Measurements from ENCODE around the gene VTA1.

VTA1 gene

DNA sequence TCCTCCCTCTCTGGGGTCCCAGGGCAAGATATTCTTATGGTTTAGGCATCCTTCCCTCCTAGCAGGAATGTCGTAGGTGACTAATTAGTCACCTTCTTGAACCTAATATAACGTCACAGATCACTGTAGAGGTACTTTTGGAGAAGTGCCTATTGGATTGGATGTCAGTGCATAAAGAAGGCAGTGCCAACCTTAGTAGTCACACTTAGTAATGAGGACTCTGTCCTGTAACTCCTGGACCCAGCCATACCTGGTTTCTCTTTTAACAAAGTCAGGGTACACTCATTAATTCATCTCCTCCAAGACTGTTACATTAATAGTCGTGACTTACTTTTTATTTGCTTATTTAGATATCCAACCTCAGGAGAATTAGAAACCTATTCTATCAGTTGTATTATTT lies 20.0 kb downstream of the VTA1 start:
- DNase-seq (ENCODE audit: low read depth): no peak
- TF ChIP-seq, protein P1, sequence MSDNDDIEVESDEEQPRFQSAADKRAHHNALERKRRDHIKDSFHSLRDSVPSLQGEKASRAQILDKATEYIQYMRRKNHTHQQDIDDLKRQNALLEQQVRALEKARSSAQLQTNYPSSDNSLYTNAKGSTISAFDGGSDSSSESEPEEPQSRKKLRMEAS (IDR thresholded peaks at IDR 0.05; ENCODE audit: low read depth, low read length): no peak
- no peak for TF ChIP-seq POLR2A (IDR thresholded peaks at IDR 0.05; ENCODE audit: extremely low read depth, insufficient read length)
- no peak for TF ChIP-seq MYC (IDR thresholded peaks at IDR 0.05; ENCODE audit: low read depth, low read length)
- TF ChIP-seq, protein P2, sequence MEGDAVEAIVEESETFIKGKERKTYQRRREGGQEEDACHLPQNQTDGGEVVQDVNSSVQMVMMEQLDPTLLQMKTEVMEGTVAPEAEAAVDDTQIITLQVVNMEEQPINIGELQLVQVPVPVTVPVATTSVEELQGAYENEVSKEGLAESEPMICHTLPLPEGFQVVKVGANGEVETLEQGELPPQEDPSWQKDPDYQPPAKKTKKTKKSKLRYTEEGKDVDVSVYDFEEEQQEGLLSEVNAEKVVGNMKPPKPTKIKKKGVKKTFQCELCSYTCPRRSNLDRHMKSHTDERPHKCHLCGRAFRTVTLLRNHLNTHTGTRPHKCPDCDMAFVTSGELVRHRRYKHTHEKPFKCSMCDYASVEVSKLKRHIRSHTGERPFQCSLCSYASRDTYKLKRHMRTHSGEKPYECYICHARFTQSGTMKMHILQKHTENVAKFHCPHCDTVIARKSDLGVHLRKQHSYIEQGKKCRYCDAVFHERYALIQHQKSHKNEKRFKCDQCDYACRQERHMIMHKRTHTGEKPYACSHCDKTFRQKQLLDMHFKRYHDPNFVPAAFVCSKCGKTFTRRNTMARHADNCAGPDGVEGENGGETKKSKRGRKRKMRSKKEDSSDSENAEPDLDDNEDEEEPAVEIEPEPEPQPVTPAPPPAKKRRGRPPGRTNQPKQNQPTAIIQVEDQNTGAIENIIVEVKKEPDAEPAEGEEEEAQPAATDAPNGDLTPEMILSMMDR (IDR thresholded peaks at IDR 0.05; ENCODE audit: low read depth, low read length): no peak
- H3K4me3 ChIP-seq (ENCODE audit: low read depth, low read length): no peak overlapping the region

DNA sequence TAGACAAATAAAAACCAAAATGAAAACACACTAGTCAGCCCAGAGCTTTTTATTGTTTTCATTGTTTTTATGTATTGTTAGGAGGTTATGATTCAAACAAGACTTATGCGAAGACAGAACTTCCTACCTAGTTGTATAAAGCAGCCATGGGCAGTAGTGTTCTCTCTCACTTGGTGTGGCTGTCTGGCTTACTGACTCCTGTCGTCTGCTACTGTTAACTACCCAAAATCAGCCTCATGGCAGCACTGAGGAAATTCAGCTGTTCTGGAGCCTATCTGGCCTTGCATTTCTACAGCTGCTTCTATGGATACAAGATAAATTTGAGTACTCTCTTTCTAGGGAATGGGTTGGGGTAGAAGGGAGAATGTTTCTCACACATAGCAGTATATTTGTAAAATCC lies 20.4 kb downstream of the VTA1 start:
- TF ChIP-seq MYC (IDR thresholded peaks at IDR 0.05; ENCODE audit: low read depth, low read length) (no peak), POLR2A (IDR thresholded peaks at IDR 0.05; ENCODE audit: extremely low read depth, insufficient read length) (no peak)
- TF ChIP-seq, protein P1 (IDR thresholded peaks at IDR 0.05; ENCODE audit: low read depth, low read length): no peak
- TF ChIP-seq, protein P2 (IDR thresholded peaks at IDR 0.05; ENCODE audit: low read depth, low read length): no peak
- no peak for DNase-seq (ENCODE audit: low read depth)
- no peak overlapping the region for H3K4me3 ChIP-seq (ENCODE audit: low read depth, low read length)

GRCh38 chr6:142171351-142171750 lies 24.3 kb downstream of the VTA1 start:
- H3K4me3 ChIP-seq (ENCODE audit: low read depth, low read length): no peak overlapping the region
- no peak for DNase-seq (ENCODE audit: low read depth)
- TF ChIP-seq, protein P1 (IDR thresholded peaks at IDR 0.05; ENCODE audit: low read depth, low read length): no peak
- TF ChIP-seq, protein P2 (IDR thresholded peaks at IDR 0.05; ENCODE audit: low read depth, low read length): no peak
- TF ChIP-seq MYC (IDR thresholded peaks at IDR 0.05; ENCODE audit: low read depth, low read length): no peak
- no peak for TF ChIP-seq POLR2A (IDR thresholded peaks at IDR 0.05; ENCODE audit: extremely low read depth, insufficient read length)

GRCh38 chr6:142172758-142173157 lies 25.7 kb downstream of the VTA1 start:
- no peak for DNase-seq (ENCODE audit: low read depth)
- TF ChIP-seq, protein P1 (IDR thresholded peaks at IDR 0.05; ENCODE audit: low read depth, low read length): no peak
- TF ChIP-seq, protein P2 (IDR thresholded peaks at IDR 0.05; ENCODE audit: low read depth, low read length): no peak
- TF ChIP-seq POLR2A (IDR thresholded peaks at IDR 0.05; ENCODE audit: extremely low read depth, insufficient read length) (no peak), MYC (IDR thresholded peaks at IDR 0.05; ENCODE audit: low read depth, low read length) (no peak)
- H3K4me3 ChIP-seq (ENCODE audit: low read depth, low read length): no peak overlapping the region

DNA sequence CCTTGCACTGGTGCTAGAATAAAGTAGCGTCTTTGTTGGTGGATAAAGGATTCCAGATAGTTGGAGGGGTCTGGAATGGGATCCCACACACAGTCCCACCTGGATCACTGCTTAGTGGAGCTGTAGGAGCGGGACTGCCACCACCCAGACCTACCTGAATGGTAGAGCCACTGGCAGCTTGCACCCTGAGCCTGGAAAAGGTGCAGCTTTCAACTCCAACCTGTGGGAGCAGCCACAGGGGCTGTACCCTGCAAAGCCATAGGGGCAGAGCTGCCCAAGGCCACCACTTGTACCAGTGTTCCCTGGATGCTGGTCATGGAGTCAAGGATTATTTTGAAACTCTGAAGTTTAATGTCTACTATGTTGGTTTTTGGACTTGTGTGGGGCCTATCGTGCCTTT lies 26.9 kb downstream of the VTA1 start:
- TF ChIP-seq, protein P2 (IDR thresholded peaks at IDR 0.05; ENCODE audit: low read depth, low read length): no peak
- DNase-seq (ENCODE audit: low read depth): no peak
- no peak overlapping the region for H3K4me3 ChIP-seq (ENCODE audit: low read depth, low read length)

DNA sequence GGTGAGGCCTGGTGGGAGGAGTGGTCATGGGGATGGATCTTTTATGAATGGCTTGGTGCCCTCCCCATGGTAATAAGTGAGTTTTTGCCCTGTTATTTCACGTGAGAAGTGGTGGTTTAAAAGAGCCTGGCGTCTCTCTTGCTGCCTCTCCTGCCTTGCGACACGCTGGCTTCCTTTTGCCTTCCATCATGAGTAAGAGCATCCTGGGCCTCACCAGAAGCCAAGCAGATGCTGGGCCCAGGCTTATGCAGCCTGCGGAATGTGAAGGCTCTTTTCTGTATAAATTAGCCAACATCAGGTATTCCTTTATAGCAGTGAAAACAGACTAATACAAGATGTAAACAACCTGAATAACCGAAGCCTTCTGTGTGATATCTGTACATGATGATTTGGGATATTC lies 27.6 kb downstream of the VTA1 start:
- no peak overlapping the region for H3K4me3 ChIP-seq (ENCODE audit: low read depth, low read length)
- TF ChIP-seq, protein P1 (IDR thresholded peaks at IDR 0.05; ENCODE audit: low read depth, low read length): no peak
- DNase-seq (ENCODE audit: low read depth): peak; percentile 7

All from NB4 (cell line).